HG03066 (cell line): ENCODE data around the gene TNFSF4.
A peak's percentile ranks its signal among the peaks of the same experiment; 100 is the strongest.

Experiments
- ATAC-seq: cut with Tn5 transposase; IDR thresholded peaks from one replicate; pipeline ENCODE4 v1.9.1; 2021; ENCODE audit warnings: low read depth; ENCODE audit not compliant: unreplicated experiment

TNFSF4 gene

DNA sequence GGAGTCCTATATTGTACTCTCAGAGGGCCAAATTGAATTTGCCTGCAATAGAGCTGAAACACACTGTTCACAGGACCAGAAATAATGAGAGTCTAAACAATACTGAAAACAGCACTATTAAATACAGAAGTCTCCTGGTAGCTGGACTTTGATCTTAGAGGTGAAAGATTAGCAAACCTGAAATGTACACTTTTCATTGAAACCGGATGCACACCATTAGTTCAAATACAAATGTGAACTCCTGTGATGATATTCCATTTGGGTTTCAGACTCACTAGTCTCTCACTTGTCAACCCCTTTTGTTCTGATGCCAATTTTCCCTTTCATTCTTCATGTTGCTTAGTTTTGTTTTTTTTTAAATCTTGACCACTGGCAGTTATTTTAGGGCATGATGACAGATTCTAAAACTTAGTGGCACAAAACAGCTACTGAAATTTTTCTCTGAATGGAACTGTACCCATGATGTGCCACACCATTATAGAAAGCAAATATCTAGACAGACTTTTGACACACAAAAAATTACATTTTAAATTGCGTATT, 5.9 kb upstream of the TNFSF4 start:
- peak; percentile 79 for ATAC-seq

GRCh38 chr1:173210716-173211231, 3.6 kb upstream of the TNFSF4 start:
- no peak for ATAC-seq

DNA sequence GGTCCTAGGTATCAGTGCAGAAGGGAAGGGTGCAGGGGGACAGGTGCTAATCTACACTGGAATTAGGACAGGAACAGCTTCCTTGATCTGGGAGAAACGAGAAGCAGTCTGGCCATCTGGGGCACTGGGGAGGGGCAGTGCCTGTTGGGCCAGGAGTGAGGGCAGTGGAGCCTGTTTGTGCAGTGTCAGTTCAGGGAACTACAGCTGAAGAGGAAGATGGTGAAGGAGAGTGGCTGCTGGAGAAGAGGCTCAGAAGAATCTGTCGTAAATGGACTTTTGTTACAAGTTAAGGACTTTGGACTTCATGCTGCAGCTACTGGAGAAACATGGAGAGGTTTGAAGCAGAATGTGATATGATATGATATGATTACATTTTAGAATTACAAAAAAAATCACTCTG, 3.2 kb upstream of the TNFSF4 start:
- ATAC-seq = no peak

DNA sequence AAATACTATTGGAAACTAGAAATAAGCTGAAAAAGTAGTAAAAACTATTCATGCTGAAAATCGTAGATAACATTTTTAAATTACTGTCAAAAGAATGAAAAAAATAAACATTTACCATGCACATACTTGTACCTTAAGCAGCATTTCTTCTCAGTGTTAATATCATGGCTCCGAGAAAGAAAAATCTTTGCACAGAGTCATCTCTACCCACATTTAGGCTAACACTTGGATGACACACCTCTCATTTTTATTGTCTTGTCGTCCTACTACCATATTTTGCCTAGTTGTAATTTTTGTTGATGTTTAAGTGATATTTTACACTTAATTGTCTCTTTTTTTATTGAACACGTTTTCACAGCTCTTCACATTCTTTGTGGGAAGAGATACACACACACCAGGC, 1.7 kb upstream of the TNFSF4 start:
- no peak for ATAC-seq

DNA sequence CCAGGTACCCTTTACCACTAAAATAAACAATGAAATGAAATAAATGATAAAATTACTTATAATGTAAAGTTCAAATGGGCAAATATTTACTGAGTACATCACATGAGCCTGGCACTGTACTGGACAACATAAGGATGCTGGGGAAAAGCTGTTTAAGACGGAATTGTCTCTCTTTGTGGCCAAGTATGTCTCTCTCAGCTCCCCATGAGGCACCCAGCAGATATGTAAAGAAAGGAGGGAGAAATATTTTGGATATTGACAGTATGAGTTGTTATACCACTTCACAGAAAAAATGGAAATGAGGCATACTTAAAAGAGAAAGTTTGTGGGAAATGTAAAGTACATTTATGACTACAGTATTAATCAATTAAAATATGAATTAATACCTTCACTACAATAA, 1.0 kb upstream of the TNFSF4 start:
- ATAC-seq = no peak

GRCh38 chr1:173205146-173206051, 1.7 kb downstream of the TNFSF4 start:
- peak; percentile 46 for ATAC-seq

DNA sequence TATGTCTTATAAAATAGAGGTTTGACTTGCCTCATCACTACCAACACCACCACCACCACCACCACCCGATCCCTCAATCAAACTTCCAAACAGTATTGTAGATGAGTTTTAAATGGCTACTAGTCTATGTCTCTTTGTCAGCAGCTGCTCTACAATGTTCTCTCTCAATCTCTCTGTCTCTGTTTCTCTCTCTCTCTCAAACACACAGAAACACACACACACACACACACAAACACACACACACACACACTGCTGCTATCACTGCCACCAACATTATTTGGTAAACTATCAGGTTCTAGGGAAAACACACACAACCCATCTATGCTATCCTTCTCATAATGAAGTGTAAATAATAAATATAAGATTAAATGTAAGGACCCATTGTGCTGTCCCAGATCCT, 2.4 kb downstream of the TNFSF4 start:
- ATAC-seq = no peak

- ATAC-seq = no peak
These were observed 4.5 kb downstream of the TNFSF4 start for GRCh38 chr1:173202424-173203145.

DNA sequence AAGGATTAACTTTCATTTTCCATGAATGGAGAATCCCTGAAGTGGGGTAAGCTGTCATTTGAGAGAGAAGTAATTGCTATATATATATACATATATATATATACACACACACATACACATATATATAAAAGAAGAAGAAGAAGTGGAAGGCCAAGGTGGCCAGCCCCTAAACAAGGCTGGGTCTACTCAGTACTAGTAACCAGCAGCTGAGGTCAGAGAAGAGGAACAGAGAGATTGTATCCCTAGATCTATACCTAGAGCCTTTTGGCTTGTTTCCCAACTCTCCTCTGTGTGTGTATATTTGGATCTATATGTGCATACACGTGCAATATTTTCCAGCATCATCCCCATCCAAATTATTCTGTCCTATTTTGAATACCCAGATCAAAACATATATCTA, 5.2 kb downstream of the TNFSF4 start:
- ATAC-seq = no peak

GRCh38 chr1:173195596-173196088, 11.5 kb downstream of the TNFSF4 start:
- peak; percentile 81 for ATAC-seq

DNA sequence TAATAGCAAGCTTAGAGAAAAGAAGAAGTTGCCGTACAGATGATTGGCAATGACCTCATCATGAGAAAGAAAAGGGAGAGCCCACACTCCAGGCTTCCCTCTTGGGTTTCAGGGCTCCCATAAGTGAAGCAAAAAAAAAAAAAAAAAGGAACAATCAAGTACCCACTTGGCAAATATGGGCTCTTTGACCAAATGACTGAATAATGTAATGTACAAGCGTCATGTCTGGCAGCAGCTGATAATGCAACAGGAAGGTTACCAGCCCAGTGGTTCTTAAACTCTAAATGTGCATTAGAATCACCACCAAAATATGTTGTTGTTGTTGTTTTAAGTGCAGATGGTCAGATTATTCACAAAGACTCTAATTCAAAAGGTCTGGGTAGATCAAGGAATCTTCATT, 13.5 kb downstream of the TNFSF4 start:
- no peak for ATAC-seq

DNA sequence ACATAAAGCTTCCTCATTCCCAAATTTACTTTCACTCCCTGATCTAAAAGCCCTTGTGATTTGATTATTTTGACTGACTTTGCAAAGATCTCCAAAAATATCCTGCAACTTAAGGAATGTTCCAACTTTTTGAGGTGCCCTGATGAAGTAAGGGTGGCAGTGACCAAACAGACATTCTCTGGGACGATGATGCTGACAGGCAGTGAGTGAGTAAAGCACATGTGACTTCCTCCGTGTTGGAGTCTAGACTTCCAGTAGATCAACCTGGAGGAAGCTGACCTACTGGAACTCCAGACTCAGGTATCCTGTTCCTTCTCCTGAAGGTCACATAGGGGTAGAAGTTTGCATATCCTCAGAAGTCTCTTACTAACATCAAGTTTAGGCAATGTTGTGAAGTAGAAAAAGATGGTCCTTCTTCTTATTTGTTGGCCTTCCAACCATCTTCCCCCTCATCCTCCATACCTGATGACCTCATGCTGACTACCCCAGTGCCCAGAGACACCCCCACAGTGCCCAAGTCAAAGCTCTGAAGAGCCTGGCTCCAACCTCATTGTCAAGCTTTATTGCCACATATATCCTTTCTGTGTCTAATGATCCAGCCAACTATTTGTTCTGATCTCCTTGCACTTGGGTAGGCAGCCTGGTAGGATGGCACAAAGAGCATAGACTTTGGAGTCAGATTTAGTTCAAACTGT, 16.0 kb downstream of the TNFSF4 start:
- no peak for ATAC-seq

DNA sequence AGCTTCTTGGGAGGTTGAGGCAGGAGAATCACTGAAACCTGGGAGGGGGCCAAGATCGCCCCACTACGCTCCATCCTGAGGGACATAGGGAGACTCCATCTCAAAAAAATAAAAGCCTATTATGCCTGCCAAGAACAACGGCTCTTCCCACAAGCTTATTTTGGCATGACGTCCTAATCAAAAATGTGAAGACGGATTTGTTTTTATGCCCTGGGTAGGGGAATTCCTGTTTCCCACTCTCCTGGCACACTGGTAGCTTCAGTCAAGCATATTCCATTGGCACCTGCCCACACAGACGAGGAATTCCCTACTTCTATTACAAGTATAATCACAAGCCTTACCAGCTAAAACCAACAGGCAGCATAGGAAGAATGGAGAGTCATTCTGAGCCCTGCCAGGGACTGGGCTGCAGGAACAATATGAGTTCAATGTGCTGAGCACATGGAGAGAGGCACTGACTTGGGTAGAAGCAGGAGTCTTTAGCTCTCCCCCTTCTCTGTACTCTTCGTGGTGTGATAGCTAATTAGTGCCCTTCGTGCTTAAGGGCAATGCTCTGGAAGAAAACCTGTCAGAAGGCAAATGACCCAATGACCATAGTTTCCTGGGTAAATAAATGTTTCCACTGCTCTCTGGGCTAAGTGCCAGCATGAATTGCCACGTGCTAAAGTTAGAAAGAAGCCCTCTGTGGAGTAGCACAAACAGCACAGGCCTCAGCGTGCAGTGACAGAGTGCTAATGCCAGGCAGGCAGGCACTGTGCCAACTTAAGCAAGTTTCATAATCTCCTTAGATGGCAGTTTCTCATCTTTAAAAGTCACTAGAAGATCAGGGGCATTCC, 16.8 kb downstream of the TNFSF4 start:
- ATAC-seq = no peak

DNA sequence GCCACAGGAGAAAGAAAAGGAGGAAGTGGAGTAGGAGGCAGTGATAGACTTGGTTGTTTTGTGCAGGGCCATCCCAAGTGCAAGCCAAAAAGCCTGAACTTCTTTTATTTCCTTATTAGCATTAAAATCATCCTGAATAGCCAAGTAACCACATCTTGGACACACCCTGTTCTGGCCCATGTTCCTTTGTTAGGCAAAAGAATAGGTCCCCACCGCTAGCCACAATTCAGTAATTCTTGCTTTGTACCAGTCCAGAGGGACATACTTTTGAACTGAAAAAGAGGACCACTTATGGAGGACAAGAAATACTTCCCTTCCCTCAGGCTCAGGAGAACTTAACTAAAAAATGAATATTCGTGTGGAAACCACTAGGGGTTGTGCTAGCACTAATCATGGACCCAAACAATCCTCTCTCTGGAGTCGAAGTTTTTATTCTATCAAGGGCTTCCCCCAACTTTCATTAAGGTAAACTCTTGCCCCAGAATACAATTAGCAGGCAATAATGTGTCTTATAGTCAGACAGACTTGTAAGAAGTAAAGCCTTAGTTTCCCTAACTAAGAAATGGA, 19.4 kb downstream of the TNFSF4 start:
- no peak for ATAC-seq

DNA sequence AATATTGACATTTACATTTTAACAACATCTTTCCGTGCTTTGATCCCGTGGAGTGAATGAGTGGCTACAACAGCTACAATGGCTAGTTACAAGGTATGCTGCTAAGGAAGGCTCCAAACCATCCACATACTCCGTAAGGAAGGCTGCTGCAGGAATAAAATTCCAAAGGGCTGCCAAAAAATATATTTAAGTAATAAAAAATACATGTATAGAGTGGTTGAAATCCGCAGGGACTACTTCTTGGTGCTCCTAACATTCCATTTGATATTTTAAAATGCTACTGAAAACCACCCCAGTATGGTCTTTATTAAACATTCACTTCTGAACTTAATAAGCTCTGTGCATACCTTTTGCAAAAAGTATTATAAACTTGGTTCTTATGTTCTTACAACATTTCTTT, 25.3 kb downstream of the TNFSF4 start:
- no peak for ATAC-seq

- ATAC-seq = no peak
These were observed 30.9 kb downstream of the TNFSF4 start for GRCh38 chr1:173176246-173176645.

GRCh38 chr1:173175514-173176145, 31.5 kb downstream of the TNFSF4 start:
- ATAC-seq = no peak

- ATAC-seq = no peak
These were observed 33.7 kb downstream of the TNFSF4 start for GRCh38 chr1:173173388-173173787.

DNA sequence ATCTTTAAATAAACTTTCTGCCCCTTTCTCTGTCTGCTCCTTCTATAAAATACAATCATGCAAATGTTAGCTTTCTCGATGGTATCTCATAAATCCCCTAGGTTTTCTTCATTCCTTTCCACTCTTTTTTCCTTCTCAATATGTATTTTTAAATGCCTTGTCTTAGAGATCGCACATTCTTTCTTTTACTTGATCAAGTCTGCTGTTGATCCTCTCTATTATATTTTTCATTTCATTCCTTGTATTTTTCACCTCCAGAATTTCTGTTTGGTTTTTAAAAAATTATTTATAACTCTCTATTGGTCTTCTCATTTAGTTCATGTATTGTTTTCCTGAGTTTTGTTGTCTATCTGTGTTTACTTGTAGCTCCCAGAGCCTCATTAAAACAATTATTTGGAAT, 36.0 kb downstream of the TNFSF4 start:
- ATAC-seq = no peak
